Adipocyte (in vitro differentiated cells): ENCODE data around the gene SAC3D1.

Experiments used
- DNase-seq: peaks from one replicate; pipeline ENCODE4 v3.0.0-alpha.2; 2015; ENCODE audit warnings: low read depth
- H3K27me3 ChIP-seq: replicated peaks from 2 replicates; pipeline ENCODE4 v1.7.0; 2013; ENCODE audit warnings: mild to moderate bottlenecking, low read length, moderate library complexity; ENCODE audit not compliant: control insufficient read depth, insufficient read depth
- H3K36me3 ChIP-seq: 2 replicates; pipeline ENCODE4 v1.7.0; 2013; ENCODE audit warnings: low read length, mild to moderate bottlenecking, moderate library complexity; ENCODE audit not compliant: control insufficient read depth, insufficient read depth, severe bottlenecking
- H3K4me1 ChIP-seq: 2 replicates; pipeline ENCODE4 v1.7.0; 2013; ENCODE audit warnings: mild to moderate bottlenecking, low read length, moderate library complexity; ENCODE audit not compliant: control insufficient read depth, insufficient read depth
- H3K4me3 ChIP-seq: 2 replicates; pipeline ENCODE4 v1.7.0; 2013; ENCODE audit warnings: mild to moderate bottlenecking, low read length, moderate library complexity
- H3K9ac ChIP-seq: 2 replicates; pipeline ENCODE4 v1.7.0; 2013; ENCODE audit warnings: mild to moderate bottlenecking, low read length, moderate library complexity
- H3K9me3 ChIP-seq: 2 replicates; pipeline ENCODE4 v1.7.0; 2013; ENCODE audit warnings: mild to moderate bottlenecking, low read length, moderate library complexity; ENCODE audit not compliant: control insufficient read depth

The SAC3D1 gene

DNA sequence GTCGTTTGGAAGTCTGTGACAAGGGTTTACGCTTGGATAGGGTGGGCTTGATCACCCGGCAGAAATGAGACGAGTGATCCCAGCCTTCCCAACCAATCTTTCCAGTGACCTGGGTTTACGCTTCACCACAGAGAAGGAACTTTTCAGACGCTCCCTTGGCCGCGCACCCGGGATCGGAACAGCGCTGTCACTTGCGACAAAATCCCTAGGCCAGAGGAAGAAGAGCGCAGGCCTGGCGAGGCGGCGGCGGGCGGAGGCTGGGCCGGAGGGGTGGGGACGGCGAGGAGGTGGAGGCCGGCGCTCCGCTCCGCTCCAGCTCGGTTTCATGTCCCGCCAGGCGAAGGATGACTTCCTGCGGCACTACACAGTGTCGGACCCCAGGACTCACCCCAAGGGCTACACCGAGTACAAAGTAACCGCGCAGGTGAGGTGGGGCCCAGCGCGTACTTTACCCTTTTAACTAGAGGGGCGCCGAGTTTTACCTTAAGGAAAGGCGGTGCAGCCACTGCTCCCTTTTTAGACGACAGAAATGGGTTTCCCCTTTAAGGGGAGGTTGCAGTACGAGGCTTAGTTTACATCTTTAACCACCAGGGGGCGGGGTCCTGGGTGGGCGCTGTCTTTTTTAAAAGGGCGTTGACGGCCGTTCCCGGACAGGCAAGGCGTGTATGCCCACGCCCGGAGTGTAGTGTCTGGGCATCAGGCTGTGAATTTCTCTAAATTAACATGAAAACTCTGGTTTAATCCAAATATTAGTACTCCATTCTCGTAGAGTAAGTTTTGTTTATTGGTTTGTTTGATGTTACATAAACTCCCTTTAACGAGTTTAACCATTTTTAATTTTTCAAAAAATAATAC is 13.6 kb upstream of the SAC3D1 start, which contains the start of gene SNX15:
TSS of gene SNX15 (plus strand) at position 227 of the 855 bp plus-strand sequence. CDS start at position 326, 99 bp downstream.
- Histone ChIP-seq H3K9ac (peak within 1 kb of the TSS; percentile 87), H3K4me1 (peaks cover 15% of the 10 kb centered on the region), H3K27me3 (no peaks in the 10 kb centered on the region), H3K9me3 (no peaks in the 10 kb centered on the region), H3K4me3 (peak within 1 kb of the TSS; percentile 87), H3K36me3 (peaks cover under 1% of the 10 kb centered on the region)
- peak; percentile 99 for DNase-seq

DNA sequence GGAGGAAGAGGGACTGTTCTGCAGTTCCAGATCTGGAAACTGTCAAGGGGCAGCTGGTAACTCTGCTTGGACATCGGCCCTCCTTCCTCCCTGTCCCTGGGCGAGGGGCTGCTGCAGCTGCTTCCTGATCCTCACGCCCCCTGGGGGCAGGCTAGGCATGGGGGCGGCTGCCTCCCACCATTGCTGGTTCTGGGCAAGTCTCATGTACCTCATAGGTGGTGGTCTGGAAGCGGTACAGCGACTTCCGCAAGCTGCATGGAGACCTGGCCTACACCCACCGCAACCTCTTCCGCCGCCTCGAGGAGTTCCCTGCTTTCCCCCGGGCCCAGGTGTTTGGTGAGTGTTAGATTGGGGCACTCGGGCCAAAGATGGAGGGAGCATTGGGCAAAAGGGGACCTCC is 8.8 kb upstream of the SAC3D1 start:
- no peaks in the 10 kb centered on the region for H3K27me3 ChIP-seq
- no peak for DNase-seq
- peaks cover 20% of the 10 kb centered on the region for H3K36me3 ChIP-seq
- H3K4me3 ChIP-seq: no peak overlapping the region
- peaks cover 10% of the 10 kb centered on the region for H3K4me1 ChIP-seq
- H3K9ac ChIP-seq: no peak overlapping the region
- H3K9me3 ChIP-seq: no peaks in the 10 kb centered on the region

DNA sequence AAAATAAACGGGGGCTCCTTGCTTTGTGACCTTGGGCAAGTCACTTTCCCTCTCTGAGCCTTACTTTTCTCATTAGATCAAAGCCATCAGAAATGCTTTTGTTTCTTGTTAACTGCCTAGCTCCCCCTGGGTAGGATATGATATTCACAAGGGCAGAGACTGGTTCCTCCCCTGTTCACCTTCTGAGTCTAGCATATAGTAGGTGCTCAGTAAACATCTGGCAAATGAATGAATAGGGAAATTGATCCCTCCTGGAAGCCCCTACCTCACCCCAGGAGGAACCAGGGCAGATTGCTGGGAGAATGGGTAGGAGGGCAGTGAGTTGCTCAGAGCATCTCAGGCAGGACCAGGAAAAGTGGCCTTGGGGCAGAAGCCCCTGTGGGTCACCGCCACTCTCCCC is 6.6 kb upstream of the SAC3D1 start:
- no peak for DNase-seq
- Histone ChIP-seq H3K9ac (no peak overlapping the region), H3K4me1 (peaks cover 7% of the 10 kb centered on the region), H3K36me3 (peaks cover 29% of the 10 kb centered on the region), H3K9me3 (no peaks in the 10 kb centered on the region), H3K27me3 (no peaks in the 10 kb centered on the region), H3K4me3 (no peak overlapping the region)

DNA sequence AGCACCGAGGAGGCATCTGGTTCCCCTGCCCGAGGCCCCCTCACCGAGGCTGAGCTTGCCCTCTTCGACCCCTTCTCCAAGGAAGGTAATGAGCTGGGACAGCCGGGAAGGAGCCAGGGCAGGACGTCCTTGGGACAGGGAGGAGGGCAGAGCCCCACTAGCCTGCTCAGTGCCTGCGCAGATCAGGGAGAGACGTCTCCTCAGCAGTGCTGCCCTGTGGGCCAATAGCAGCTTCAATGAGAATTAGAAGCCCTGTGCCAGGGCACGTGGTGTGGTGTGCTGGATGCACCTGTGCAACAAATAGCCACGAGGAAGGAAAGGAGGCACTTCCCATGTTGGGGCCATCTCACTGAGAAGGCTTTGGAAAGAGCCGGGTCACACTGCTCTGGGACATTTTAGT is 5.4 kb upstream of the SAC3D1 start:
- Histone ChIP-seq H3K36me3 (peaks cover 32% of the 10 kb centered on the region), H3K9me3 (no peaks in the 10 kb centered on the region), H3K9ac (no peak overlapping the region), H3K4me1 (peaks cover 13% of the 10 kb centered on the region), H3K27me3 (no peaks in the 10 kb centered on the region), H3K4me3 (no peak overlapping the region)
- no peak for DNase-seq

DNA sequence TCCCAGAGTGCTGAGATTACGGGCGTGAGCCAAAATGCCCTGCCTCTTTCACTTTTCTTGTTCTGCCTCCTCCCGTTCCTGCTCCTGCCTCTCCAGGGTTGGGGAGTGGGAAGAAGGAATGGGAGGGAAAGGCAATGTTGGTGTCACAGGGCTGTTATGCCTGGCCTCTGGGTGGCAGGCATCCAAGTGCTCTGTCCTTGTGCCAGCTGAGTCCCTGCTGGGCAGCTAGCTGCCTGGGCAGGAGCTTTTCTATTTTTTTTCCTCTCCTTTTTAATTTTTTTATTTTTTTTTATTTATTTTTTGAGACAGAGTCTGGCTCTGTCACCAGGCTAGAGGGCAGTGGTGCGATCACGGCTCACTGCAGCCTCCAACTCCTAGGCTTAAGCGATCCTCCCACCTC is 4.1 kb upstream of the SAC3D1 start:
- DNase-seq: no peak
- H3K27me3 ChIP-seq: no peaks in the 10 kb centered on the region
- peaks cover 16% of the 10 kb centered on the region for H3K4me1 ChIP-seq
- H3K36me3 ChIP-seq: peaks cover 32% of the 10 kb centered on the region
- H3K9ac ChIP-seq: no peak overlapping the region
- no peaks in the 10 kb centered on the region for H3K9me3 ChIP-seq
- no peak overlapping the region for H3K4me3 ChIP-seq

DNA sequence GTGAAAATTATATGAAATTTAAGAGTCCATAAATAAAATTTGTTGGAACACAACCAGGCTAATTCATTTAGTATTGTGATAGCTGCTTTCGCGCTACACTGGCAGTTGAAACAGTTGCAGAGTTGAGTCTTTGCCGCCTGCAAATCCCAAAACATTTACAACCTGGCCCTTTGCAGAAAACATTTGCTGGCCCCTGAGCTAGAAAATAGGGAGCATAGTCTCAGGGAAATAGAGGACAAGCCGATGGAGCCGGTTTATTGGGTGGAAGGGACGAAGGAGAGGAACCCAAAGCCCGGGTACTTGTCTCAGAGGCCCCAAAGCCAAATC is 527 bp upstream of the SAC3D1 start:
- Histone ChIP-seq H3K4me3 (peak overlapping the region; percentile 85), H3K9me3 (no peaks in the 10 kb centered on the region), H3K36me3 (peaks cover 23% of the 10 kb centered on the region)

DNA sequence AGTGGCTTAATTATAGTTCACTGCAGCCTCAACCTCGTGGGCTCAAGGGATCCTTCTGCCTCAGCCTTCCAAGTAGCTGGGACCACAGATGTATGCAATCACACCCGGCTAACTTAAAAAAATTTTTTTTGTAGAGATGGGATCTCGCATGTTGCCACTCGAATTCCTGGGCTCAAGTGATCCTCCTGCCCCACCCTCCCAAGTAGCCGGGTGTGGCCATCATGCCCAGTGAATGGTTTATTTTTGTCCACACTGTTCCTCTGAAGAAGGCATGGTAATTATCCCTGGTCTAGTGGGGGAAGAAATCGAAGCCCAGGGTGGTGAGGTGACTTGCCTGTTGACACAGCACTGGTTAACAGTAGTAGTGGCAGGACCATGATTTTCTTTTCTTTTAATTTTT is 1.9 kb downstream of the SAC3D1 start:
- Histone ChIP-seq H3K27me3 (no peaks in the 10 kb centered on the region), H3K9me3 (no peaks in the 10 kb centered on the region), H3K36me3 (peaks cover 14% of the 10 kb centered on the region), H3K4me3 (no peak overlapping the region), H3K9ac (no peak overlapping the region), H3K4me1 (peaks cover 33% of the 10 kb centered on the region)
- no peak for DNase-seq

More for the DNA sequence above, 527 bp upstream of the SAC3D1 start:
- Histone ChIP-seq H3K9ac (peak overlapping the region; percentile 88), H3K27me3 (no peaks in the 10 kb centered on the region), H3K4me1 (peaks cover 35% of the 10 kb centered on the region)
- DNase-seq: no peak

DNA sequence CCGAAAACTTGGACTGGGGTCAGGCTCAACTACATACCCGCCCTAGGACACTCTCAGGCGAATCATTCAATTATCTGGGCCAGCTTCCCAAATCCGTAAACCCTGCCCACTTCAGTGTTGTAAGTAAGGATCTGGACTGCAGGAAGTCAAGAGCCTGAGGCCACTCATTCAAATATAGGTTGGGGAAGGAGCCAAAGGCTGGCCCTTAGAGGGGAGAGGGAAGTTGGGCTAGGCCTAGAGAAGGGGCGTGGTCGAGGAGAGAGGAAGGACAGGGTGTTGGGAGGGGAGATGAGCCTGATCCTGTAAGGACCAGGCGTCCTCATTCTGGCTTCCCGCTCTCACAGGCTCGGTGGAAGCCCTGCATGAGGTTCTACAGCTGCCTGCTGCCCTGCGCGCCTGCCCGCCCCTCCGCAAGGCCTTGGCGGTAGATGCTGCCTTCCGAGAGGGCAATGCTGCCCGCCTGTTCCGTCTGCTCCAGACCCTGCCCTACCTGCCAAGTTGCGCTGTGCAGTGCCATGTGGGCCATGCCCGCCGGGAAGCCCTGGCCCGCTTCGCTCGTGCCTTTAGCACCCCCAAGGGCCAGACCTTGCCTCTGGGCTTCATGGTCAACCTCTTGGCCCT is 3.0 kb downstream of the SAC3D1 start:
- Histone ChIP-seq H3K9me3 (no peaks in the 10 kb centered on the region), H3K4me1 (peaks cover 33% of the 10 kb centered on the region), H3K9ac (no peak overlapping the region), H3K4me3 (peak overlapping the region; percentile 18), H3K27me3 (no peaks in the 10 kb centered on the region), H3K36me3 (peaks cover 9% of the 10 kb centered on the region)
- DNase-seq: no peak

DNA sequence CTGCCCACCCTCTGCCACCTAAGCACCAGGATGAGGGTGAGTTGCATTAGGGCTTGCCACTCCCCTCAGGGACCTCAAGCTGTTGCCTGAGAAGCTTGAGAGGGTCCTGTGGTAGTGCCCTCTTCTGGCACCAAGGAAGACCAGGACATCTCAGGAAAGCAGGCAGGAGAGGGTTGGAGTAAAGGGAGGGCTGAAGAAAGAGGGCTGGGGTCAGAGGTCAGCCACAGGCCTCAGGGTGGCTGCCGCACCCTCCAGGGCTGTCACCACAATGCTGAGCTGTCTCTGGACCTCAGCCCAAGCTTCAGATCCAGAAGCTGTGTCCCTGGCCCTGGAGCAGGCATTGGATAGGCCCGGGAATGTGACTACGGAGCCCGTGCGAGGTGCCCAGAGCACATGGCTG is 4.1 kb downstream of the SAC3D1 start:
- no peak overlapping the region for H3K9ac ChIP-seq
- no peaks in the 10 kb centered on the region for H3K9me3 ChIP-seq
- H3K4me1 ChIP-seq: peaks cover 32% of the 10 kb centered on the region
- no peak for DNase-seq
- H3K4me3 ChIP-seq: no peak overlapping the region
- peaks cover 7% of the 10 kb centered on the region for H3K36me3 ChIP-seq
- no peaks in the 10 kb centered on the region for H3K27me3 ChIP-seq

DNA sequence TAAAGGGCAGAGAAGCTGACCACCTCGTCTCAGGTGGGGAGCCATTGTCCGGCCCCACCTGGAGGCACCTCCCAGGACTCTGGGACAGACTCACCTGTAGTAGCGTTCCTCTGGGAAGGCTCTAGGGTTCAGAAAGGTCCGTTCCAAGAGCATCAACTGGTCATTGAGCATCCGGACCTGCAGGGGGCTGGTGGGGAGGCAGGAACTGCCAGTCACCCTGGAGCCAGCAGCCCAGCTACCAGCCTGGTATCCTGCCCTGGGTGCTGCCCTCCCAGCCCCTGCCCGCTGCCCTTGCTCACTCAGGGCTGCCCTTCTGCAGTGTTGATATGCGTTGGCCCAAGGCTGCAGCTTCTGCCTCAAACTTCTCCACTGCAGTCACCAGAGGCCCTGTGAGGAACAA is 4.7 kb downstream of the SAC3D1 start:
- Histone ChIP-seq H3K4me3 (no peak overlapping the region), H3K27me3 (no peaks in the 10 kb centered on the region), H3K36me3 (peaks cover 7% of the 10 kb centered on the region), H3K9me3 (no peaks in the 10 kb centered on the region), H3K9ac (no peak overlapping the region), H3K4me1 (peaks cover 27% of the 10 kb centered on the region)
- no peak for DNase-seq

DNA sequence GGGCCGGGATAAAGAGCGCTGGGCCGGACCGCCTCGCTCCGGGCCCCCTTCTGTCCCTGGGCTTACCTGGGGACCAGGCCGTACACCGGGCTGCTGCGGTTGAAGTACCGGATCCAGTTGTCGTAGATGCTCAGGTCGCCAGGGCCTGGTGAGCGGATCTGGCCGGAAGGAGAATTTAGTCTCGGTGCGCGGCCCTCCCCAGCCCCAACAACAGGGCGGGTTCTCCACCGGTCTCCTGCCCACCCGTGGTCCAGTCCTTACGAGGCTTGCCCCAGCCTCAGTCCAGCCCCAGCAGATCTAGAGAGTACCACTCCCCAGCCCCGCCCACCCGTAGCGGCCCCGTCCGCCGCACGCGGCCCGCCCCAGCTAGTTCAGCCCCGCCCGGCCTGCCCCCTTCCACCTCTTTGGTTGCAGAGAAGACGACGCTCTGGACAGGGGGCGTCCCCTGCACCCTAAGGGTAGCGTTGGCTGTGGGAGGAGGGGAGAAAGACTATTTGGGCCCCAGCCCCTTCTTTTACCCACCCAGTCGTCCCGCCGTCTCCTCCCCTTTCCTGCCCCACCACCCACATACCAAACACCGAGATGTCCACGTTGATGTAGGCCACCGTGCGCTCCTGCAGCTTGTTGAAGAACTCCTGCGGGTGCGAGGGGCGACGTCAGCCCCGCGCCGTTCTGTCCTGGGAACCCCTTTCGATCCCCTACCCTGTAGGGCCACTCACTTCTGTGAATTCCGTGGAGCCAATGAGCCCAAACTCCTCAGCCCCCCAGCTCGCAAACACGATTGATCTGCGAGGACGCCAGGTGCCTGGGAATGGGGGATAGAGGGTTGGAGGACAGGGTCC is 6.8 kb downstream of the SAC3D1 start:
- Histone ChIP-seq H3K9me3 (no peaks in the 10 kb centered on the region), H3K4me3 (peak overlapping the region; percentile 77), H3K9ac (peak overlapping the region; percentile 71), H3K27me3 (peaks cover 4% of the 10 kb centered on the region), H3K4me1 (peaks cover 17% of the 10 kb centered on the region), H3K36me3 (peaks cover 7% of the 10 kb centered on the region)
- no peak for DNase-seq
